GM12892 (cell line): Measurements from ENCODE around the gene CTNNBIP1.
"Not testable (repeated sequence)": the region's sequence is repeated elsewhere in the genome, so short reads cannot be mapped to it uniquely, and the experiment has no call there.

ENCODE experiments used
- DNase-seq: peaks from one replicate; pipeline ENCODE4 v3.0.0; 2011; ENCODE audit not compliant: insufficient read length
- FAIRE-seq: peaks from 2 replicates; lab custom pipeline; 2011; peaks lifted over from hg19 to GRCh38; lab: Jason Lieb, UNC
- POLR2A ChIP-seq: IDR thresholded peaks from 2 replicates; pipeline ENCODE4 v1.6.1; 2011; ENCODE audit warnings: low read depth, low read length, control low read depth
- POLR2AphosphoS5 ChIP-seq: IDR thresholded peaks from 2 replicates; pipeline ENCODE4 v1.6.1; 2011; ENCODE audit warnings: low read depth, low read length, control low read depth
- TAF1 ChIP-seq: IDR thresholded peaks from 2 replicates; pipeline ENCODE4 v1.6.1; 2011; ENCODE audit warnings: low read depth, mild to moderate bottlenecking, control low read depth, low read length, borderline replicate concordance

The CTNNBIP1 gene

DNA sequence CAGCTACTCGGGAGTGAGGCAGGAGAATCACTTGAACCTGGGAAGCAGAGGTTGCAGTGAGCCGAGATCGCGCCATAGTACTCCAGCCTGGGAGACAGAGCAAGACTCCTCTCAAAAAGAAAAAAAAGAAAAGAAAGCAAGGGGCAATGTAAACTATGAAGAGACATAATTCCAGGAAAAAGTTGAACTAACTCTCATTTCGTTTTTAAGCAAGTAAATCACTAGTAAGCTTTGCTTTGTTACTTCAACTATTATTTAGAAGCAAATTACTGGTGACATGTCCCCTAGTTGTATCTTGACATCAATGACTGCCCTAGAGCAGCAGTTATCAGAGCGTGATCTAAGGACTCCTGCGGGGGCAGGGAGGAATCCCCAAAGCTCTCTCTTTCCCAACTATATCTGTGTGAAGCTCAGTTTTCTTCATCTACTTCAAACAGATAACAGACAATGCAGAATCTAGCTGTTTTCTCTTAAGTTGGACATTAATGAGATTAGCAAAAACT lies 105.0 kb downstream of the CTNNBIP1 start:
- no peak for TF ChIP-seq POLR2A
- no peak for TF ChIP-seq TAF1
- no peak for TF ChIP-seq POLR2AphosphoS5
- FAIRE-seq (no peak), DNase-seq (no peak)

DNA sequence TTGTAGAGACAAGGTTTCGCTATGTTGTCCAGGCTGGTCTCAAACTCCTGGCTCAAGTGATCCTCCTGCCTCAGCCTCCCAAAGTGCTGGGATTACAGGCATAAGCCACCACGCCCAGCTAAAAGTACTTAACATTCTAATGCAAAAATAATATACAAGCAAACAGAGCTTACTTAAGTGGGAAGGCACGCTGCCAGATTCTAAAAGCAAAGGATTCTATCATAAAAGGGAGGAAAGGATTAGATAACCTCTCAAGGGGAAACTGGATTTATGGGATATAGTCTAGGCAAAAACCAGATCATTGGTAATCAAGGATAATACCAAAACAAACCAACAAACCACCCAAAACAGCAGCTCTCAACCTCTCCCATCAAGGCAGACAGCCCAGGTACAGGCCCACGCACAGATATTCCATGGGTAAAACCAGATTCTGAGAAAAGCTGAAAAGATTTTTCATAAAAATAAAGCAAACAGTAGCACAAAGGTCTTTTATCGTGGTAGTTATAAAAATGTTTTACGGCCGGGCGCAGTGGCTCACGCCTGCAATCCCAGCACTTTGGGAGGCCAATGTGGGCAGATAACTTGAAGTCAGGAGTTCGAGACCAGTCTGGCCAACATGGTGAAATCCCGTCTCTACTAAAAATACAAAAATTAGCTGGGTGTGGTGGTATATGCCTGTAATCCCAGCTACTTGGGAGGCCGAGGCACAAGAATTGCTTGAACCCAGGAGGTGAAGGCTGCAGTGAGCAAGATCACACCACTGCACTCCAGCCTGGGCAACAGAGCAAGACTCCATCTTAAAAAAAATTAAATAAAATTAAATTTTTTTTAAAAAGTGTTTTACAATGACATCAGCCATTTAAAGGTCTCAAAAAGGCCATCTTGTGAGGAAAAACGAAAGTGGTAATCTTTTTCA lies 106.8 kb downstream of the CTNNBIP1 start:
- not testable (repeated sequence) for DNase-seq, FAIRE-seq

DNA sequence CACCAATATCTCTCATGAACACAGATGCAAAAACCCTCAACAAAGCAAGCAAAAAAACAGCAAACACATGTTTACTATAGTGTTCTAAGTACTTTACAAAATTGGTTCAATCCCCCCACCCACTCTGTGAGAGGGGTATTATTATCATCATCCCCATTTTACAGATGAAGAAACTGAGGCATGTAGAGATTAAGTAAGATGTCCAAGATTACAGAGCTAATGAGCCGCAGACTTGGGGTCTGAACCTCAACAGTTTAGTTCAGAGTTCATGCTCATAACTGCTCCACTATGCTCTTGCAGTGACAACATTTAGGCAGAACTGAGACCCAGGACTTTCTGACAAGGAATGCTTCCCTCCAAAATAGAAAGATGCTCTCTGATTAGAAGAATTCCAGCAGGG lies 108.2 kb downstream of the CTNNBIP1 start:
- FAIRE-seq = no peak
- no peak for DNase-seq
- TF ChIP-seq POLR2A (no peak), TAF1 (no peak), POLR2AphosphoS5 (no peak)
